ENCODE data around the gene GTF2H3.

The GTF2H3 gene

DNA sequence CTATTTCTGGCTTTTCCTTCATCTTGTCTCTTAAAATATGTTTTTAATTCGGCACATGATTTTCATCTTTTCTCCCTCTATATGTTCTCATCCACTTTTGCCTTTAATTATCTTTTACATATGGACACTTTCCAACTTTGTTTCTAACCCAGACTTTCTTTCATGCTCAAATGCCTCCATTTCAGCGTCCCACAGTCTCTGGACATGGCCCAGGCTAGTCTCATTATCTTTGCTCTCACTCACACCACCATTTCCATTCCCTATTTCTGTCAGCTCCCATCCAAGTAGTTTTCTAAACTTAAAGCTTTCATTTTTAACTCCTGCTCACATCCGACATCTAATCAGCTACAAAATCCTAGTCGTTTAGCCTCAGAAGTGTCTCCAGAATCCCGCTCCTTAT lies 14.8 kb downstream of the GTF2H3 start:
- no peak for DNase-seq

DNA sequence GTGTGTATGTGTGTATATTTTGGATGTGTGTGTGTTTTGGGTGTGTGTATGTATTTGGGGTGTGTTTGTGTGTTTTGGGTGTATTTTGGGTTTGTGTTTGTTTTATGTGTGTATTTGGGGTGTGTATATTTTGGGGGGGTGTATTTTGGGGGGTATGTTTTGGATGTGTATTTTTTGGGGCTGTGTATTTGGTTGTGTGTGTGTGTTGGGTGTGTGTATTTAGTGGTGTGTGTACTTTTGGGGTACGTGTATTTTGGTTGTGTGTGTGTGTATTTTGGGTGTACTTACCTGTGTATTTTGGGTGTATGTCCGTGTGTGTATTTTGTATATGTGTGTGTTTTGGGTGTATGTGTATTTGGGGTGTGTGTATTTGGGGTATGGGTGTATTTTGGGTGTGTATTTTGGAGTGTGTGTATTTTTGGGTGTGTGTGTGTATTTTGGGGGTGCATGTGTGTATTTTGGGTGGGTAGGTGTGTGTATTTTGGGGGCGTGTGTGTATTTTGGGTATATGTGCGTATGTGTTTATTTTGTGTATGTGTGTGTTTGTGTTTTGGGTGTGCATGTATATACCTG lies 20.6 kb downstream of the GTF2H3 start:
- no peak for DNase-seq

DNA sequence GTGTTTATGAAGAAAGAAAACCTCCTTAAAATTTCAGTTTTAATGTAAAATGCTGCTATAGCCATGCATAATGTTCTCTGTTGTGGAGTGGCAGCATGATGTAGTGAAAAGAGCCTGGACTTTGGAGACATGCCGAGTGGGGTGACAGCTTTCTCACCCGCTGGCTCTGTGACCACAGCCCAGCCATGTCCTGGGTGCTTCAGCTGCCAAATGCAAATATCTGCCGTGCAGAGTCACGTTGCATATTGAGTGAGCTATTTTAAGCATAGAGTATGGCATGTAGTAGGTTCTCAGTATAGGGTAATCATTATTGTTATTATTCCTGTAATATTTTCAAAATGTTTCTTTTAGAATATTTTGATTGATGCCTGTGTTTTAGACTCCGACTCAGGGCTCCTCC lies 21.8 kb downstream of the GTF2H3 start:
- DNase-seq = no peak

DNA sequence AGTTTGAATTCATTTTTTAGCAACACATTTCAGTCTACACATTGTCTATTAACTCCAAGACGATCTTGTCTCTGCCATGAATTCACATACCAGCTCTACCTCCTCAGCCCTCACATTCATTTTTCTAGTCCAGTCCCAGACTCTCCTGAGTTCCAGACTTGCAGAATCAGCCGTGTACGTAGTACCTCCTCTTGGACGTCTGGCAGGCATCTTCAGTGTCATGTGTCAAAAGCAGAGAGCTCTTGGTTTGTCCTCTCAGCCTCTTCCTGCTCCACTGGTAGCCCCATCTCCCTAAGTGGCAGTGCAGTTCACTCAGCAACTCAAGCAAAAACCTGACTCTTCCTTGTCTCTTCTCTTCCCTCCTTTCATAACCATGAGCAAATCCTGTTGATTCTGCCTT lies 22.8 kb downstream of the GTF2H3 start:
- no peak for DNase-seq

DNA sequence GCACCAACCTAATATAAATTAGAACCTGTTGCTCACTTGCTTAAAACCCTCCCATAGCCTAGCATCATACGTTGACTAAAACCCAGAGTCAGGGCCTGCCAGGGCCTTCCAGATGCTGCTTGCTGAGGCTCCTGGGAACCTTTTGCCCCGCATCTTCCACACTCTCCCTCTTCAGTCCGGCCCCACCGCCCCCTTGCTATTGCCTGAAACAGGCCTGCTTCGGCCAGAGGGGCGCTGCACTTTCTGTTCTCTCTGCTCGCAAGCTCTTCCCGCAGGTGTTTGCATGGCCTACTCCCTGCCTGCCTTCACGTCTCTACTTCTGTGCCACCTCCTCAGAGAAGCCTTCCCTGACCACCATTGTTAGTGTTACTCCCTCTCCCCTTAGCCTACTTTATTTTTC lies 23.6 kb downstream of the GTF2H3 start:
- no peak for DNase-seq

DNA sequence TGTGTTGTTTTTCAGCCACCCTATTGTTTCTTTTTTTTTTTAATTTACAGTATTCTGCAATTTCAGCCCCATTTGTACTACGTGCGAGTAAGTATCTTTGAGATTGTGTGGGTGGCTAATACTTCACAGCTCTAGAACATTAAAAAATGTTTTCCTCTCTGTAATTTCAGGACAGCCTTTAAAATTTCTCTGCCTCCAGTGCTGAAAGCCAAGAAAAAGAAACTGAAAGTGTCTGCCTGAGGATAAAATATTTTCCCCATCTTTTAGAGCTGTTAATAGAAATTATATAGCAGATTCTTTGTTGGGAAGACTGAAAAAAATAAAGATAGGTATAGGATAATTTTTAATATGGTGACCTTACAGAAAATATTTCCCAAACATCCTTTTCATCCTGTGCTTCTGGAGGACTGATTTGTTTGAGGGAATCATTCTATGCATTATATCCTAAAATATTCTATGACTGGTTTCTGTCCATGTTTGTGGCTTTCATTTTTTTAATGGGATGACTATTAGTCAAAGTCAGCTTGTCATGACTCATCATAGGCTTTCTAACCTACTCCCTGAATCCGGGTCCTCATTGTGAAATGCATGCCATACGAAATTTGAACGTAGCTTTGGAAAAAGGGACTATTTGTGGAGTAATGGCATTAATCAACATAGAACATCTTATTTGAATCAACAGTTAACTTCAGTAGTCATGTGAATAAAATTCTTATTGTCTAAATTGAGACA lies 26.5 kb downstream of the GTF2H3 start:
- no peak for DNase-seq

DNA sequence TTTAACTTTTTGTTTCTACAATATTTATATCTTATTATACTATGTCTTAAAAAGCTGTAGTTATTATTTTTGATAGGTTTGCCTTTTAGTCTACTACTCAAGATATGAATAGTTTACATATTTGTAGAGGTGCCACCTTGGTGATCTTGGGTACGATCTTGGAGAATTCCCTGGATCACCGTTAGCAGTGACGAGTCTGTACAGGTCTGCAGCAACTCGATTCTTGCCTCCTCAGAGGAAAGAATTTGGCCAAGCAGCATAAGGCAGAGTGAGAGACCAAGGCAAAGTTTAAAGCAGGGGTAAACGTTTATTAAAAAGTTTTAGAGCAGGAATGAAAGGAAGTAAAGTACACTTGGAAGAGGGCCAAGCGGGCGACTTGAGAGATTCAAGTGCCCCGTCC lies 34.1 kb downstream of the GTF2H3 start:
- DNase-seq = no peak

DNA sequence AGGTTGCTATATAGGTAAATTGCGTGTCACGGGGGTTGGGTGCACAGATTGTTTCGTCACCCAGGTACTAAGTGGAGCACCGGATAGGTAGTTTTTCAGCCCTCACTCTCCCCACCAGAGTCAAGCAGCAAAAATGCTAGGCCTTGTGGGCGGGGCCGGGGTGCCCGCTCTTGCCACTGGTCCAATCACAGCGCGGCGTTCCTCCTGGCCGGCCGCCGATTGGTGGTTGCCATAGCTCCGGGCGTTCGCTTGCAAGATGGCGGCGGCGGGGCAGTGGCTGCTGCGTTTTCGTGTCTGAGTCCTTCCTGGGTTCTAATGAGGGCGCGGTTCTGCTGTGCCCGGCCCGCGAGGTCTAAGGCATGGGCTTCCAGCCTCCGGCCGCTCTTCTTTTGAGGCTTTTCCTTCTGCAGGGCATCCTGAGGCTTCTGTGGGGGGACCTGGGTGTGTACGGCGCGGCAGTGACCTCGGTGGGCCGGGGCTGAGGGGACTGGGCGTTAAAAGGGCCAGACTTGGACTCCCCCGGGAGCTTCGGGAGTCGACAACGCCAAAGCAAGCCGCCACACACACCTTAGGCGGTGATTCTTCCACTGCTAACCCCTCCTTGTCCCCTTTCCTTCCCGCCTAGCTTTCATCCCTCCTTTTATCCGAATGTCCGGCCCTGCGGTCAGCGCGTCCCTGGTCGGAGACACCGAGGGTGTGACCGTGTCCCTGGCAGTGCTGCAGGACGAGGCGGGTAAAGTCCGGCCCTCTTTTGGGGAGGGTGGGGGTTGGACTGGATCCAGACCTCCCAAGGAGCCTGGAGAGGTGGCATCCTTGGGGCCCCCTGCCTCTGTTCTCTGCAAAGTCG lies 37.5 kb downstream of the GTF2H3 start, which contains the start of gene TCTN2:
Gene TCTN2 (plus strand): TSS at position 232 of the 847 bp plus-strand sequence. CDS start 128 bp downstream, at position 360.
- peak; percentile 94 for DNase-seq

DNA sequence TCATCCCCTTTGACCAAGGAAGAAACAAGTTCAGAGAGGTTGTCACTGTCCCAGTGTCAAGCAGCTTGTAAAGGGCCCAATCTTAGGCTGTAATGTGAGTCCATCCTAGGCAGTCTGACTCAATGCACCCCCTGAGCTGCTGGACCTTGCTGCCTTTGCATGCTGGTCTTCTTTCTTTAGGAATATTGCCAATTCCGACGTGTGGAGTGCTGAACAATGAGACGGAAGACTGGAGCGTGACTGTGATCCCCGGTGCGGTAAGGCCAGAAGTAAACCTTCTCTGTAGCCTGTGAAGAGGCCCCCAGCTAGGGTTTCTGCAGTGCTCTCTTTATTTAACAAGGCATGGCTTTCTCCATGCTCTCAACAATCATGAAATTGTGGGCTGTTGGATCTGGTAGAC lies 38.2 kb downstream of the GTF2H3 start:
- DNase-seq = no peak

DNA sequence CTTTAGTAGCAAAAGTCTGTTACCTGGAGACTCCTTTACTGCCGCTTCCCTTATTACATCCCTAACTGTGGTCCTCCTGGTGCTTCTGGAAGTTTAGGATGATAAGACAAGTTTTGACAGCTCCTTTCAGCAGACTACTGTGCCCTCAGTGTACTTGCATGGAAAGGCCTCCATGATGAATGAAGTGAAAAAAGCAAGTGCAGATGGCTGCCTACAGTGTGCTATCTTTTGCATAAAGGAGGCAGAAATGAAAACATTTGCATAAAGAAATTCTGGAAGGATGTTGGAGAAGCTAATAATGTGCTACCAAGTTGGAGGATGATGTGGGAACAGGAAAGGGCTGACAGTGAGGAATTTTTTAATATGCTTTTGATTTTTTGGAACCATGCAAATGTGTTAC lies 41.8 kb downstream of the GTF2H3 start:
- no peak for DNase-seq

DNA sequence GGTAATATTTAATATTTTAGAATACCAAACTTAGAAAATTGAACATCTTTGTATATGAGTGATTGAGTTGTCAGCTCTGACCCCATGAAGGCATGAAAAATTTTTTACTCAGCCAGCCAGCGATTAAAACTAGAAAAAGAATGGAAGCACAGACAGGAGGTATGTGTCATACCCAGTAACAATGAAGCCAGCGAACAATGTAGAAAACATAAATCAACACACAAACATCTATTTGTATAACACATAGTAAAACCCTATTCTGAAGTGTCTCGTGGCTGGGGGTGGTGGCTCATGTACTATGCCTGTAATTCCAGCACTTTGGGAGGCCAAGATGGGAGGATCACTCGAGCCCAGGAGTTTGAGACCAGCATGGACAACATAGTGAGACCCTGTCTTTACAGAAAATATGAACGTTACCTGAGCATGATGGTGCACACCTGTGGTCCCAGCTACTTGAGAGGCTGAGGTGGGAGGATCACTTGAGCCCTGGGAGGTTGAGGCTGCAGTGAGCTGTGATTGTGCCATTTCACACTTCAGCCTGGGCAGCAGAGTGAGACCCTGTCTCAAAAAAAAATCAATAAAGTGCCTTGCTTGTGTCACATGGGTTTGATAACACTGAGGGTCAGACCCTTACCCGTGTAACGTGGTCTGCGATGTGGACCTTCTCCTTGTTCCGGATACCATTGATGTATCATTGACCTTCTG lies 43.1 kb downstream of the GTF2H3 start:
- DNase-seq = no peak

DNA sequence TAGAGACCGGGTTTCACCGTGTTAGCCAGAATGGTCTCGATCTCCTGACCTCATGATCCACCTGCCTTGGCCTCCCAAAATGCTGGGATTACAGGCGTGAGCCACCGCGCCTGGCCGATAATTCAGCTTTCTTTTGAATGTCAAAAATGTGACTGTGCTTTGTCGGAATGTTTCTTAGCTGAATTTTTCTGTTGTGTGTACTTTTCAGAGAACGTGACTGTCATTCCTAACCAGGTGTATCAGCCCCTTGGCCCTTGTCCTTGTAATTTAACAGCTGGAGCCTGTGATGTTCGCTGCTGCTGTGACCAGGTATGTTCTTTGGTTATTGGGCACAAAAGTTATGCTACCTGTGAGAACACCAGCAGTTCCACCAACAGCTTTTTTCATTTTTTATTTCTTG lies 45.4 kb downstream of the GTF2H3 start:
- no peak for DNase-seq

DNA sequence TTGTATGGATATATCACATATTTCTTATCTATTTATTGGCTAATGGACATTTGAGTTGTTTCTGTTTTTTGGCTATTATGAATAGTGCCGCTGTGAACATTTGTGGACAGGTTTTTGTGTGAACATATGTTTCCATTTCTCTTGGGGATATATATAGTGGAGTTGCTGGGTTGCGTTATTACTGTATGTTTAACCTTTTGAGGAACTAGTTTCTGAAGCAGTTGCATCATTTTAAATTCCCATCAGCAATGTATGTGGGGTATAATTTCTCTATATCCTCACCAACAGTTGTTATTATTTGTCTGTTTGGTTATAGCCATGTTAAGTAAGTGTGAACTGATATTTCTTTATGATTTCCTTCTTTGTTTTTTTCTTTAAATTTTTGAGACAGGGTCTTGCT lies 48.0 kb downstream of the GTF2H3 start:
- no peak for DNase-seq

DNA sequence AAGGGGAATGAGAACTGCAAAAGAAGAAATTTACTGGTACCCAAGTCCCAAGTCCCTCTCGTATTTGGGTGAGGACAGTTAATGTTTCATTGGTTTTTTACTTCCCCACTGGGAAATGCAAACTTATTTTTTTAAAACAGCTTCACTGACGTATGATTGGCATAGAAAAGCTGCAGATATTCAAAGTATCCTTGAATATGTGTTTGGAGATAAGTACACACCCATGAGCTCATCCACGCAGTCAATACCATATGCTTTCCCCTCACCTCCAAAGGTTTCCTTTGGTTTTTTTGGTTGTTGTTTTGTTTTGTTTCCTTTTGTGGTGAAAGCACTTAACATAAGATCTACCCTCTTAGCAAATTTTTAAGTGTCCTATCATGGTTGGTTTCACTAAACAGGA lies 50.3 kb downstream of the GTF2H3 start:
- no peak for DNase-seq

DNA sequence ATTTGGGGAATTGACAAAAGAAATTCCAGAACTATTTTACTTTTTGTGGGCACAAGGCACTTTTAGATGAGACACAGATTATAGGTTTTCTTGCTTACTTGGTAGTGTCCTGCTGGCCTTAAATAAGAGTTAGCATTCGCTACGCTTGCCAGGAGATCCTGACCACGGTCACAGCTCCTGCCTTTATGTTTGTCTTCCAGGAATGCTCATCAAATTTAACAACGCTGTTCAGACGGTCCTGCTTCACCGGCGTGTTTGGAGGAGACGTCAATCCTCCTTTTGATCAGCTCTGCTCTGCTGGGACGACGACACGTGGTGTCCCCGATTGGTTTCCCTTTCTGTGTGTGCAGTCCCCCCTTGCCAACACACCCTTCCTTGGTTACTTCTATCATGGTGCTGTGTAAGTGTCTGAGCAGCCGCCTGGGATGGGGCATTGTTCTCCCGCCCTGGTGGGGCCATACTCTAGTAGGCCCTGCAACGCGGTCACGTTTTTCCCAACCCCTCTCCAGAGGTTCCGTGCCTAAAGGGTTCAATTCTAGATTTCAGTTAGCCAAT lies 53.1 kb downstream of the GTF2H3 start:
- DNase-seq = no peak

DNA sequence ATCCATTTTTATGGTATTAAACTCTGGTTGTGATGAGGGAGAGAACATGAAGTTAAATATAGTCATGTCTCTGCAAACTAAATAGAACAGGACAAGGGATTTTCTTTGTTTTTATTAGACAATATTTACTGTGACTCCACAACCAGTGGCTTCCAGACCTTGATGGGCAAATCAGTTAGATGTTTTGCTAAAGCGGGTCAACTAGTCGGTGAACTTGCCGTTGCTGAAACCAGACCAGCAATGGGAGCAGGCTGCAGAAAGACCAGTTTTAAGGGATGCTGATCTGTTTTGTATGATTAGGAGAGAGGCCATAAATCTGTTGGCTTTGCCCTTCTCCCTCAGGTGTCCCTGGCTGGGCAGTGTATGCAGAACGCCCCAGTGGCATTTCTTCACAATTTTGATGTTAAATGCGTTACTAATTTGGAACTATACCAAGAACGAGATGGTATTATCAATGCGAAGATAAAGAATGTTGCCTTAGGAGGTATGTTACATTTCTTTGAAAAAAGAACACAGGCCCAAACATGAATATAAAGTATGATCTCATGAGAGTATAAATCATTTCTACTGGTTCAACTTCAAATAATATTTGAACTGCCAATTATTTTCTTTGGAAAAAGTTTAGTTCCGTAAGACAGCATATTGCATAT lies 56.7 kb downstream of the GTF2H3 start:
- no peak for DNase-seq

DNA sequence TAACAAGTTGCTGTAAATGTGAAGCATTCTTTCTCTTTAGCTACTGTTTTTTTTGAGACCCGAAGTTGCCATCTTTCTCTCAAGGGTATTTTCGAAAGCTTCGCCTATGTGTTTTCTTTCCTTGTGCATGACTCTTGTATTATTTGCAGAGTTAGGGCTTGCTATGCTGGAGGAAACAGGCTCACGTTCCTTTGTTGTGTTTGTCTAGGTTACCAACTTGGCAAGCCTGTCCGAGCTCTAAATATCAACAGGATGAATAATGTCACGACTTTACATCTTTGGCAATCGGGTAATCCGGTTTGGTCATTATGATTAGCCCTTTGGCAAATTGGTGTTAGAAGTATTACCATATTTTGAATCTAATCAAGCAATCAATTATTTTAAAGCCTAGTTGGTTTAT lies 62.6 kb downstream of the GTF2H3 start:
- no peak for DNase-seq

DNA sequence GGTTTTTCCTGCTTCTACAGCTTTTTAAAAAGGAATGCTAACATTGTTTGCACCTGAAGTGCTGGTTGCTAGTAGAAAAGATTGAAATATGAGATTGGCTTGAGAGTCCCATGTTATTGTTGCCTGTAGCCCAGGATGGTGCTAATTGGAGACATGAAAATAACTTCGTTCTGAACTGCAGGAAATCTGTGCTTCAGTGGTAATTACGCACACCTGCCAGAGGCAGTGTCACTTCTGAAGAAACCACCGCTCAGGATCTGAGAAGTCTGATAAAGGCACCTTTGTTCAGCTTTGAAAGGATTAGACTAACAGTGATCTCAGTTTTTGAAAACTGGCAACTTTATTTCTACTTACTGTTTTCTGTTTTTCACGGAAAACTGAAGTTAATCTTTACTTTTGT lies 63.0 kb downstream of the GTF2H3 start:
- no peak for DNase-seq

DNA sequence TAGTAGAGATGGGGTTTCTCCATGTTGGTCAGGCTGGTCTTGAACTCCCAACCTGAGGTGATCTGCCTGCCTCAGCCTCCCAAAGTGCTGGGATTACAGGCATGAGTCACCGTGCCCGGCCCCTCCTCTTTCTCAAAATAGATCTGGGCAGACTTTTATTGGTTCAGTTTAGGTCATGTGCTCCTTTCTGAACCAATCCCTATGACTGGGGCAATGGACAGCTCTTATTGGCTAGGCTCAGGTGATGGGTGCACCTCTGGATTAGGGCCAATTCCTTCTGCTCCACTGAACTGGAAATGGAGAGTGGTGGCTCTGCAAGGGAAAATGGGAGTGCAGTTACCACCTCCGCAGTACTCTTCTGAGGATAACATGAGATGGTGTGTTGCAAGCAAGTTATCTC lies 72.3 kb downstream of the GTF2H3 start:
- no peak for DNase-seq

DNA sequence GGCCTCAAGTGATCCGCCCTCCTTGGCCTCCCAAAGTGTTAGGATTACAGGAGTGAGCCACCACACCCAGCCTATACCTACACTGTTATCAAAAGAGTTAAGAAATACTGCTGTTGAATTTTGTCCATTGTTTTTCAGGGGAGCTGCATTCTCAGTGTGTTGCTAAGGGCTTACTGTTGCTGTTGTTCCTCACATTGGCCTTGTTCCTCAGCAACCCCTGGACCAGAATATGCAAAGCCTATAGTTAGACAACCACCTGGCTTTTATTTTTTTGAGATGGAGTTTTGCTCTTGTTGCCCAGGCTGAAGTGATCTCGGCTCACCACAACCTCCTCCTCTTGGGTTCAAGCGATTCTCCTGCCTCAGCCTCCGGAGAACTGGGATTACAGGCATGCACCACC lies 73.8 kb downstream of the GTF2H3 start:
- no peak for DNase-seq

Data from stimulated activated CD4-positive, alpha-beta T cell treated with anti-CD3 and anti-CD28 coated beads, Interleukin-12 subunit alpha, Interleukin-12 subunit beta, amount 100 ng/mL, for 4 hours (primary cell).